Measurements from ENCODE around the gene SLC6A3.
"Not testable (repeated sequence)": the region's sequence is repeated elsewhere in the genome, so short reads cannot be mapped to it uniquely, and the experiment has no call there.

Gene SLC6A3

DNA sequence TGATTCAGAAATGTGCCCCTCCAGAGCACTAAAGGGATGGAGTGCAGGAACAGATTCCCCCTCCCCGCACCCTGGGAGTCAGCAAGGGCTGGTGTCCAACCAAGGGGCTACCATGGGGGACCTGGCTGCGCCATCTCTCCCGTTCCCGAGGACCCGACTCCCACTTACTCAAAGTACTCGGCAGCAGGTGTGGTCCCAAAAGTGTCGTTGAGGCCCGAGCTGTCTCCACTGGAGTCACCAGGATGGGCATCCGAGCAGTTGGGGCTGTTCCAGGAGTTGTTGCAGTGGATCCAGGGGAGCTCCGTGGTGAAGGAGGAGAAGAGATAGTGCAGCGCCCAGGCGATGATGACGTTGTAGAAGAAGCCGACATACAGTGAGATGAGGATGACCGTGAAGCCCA, 12.9 kb downstream of the SLC6A3 start:
- TF ChIP-seq ZNF274 (IDR thresholded peaks at IDR 0.05; ENCODE audit: low read depth, low read length): no peak

DNA sequence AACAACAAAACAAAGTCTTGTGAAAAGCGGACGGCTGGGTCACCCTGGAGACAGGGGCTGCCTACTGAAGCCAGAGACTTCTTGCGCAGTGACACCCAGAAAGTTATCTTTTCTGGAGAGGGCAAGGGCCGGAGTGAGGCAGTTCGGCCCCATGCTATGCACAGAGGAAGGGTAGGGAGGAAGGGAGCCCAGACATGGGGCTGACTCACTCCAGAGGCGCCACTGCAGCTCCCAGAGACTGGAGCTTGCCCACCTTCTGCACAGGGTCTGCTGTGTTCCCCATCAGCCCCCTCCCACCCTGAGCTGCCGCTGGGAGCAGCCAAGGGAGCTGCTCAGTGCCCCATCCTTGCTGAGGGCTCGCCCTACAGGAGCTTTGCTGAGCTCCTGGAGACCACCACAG, 13.3 kb downstream of the SLC6A3 start:
- no peak for TF ChIP-seq ZNF274 (IDR thresholded peaks at IDR 0.05; ENCODE audit: low read depth, low read length)
- H3K4me3 ChIP-seq (ENCODE audit: low read length): no peak overlapping the region

More for the DNA sequence above, 12.9 kb downstream of the SLC6A3 start:
- H3K4me3 ChIP-seq (ENCODE audit: low read length): no peak overlapping the region

DNA sequence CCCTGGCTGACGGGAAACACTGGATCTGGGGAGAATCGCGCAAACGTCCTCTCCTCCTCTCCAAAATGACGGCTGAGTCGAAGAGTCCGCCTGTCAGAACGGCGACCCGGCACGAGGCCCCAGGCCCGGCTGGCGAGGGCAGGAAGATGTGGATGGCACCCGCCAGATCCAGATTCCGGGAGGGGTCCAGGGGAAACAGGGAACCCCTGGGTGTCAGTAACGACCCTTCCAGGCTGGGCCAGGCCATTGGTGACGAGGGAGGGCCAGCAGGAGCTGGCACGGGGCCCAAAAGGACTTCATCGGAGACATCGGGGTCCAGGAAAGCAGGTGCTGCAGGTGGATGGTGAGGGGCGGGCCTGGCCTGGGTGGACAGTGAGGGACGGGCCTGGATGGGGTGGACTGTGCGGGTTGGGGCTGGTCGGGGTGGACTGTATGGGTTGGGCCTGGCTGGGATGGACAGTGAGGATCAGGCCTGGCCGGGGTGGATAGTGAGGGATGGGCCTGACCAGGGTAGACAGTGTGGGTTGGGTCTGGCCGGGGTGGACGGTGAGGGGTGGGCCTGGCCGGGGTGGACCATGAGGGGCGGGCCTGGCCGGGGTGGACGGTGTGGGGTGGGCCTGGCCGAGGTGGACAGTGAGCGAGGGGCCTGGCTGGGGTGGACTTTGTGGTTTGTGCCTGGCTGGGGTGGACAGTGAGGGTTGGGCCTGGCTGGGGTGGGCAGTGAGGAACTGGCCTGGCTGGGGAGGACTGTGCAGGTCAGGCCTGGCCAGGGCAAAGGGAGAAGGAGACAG, 14.0 kb downstream of the SLC6A3 start:
- TF ChIP-seq ZNF274 (IDR thresholded peaks at IDR 0.05; ENCODE audit: low read depth, low read length): no peak
- H3K4me3 ChIP-seq (ENCODE audit: low read length): no peak overlapping the region

DNA sequence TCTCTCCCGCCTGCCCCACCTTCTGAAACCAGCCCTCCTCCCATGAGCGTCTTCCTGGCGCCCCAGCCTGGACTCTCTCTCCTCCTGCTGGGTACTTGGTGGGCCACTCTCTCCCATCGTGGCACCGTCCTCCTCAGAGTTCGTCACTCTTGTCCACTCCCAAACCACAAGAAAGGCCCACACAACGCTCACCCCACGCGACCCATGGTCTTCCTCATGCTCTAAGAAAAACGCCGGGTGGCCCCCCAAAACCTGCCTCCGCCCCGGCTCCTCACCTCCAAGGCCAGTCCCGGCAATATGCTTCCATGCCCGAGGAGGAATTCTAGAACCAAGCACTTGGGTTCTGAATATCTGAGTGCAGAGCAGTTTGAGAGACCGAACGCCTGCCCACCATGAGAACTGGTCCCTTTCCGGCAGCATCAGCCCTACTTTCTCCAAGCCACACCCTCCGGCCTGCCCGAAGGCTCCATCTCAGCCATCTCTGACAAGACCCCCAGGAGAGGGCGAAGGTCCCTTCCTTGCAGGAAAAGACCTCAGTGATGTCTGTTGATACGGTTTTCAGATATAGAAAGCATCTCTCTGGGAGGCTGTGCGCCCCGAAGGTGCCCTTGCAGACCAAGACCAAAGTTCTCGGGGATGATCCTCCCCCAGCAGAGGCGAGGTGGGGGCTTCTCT, 15.0 kb downstream of the SLC6A3 start:
- no peak overlapping the region for H3K4me3 ChIP-seq (ENCODE audit: low read length)
- TF ChIP-seq ZNF274 (IDR thresholded peaks at IDR 0.05; ENCODE audit: low read depth, low read length): no peak

DNA sequence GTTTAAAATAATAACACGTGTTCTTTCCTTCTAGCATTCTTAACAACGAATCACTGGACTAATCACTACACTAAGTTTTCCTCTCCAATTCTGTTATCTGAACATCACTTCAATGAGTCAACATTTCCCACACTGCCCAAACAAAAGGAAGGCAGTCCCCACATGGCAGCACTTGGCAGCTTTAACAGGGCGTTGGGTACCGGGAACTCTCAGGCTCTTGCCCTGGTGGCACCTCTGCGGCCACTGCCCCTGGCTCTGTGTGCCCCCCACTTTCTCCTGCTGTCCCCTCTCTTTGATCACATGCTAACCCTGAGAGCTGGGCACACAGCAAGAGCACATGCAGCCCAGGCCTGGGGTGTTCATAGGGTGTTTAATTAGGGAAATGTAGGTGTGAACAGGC, 15.7 kb downstream of the SLC6A3 start:
- H3K4me3 ChIP-seq (ENCODE audit: low read length): no peak overlapping the region
- no peak for TF ChIP-seq ZNF274 (IDR thresholded peaks at IDR 0.05; ENCODE audit: low read depth, low read length)

DNA sequence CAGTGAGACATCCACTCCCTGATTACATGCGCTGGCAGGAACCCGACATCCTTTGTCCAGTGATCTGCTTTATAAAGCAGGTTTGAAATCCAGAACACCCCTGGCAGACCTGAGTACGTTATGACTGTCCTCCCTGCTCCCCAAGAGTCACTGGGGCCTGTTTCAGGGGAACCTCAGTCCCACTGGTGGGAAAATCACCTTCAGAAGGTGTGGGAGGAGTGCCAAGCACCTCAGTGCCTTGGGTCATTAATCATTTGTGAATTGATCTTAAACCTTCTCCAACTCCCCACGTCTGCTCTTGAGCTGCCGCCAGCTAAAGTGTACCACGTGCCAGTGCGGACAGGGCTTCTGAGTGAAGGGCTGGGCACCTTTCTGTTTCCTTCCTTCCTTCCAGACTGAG, 16.2 kb downstream of the SLC6A3 start:
- no peak for TF ChIP-seq ZNF274 (IDR thresholded peaks at IDR 0.05; ENCODE audit: low read depth, low read length)
- no peak overlapping the region for H3K4me3 ChIP-seq (ENCODE audit: low read length)

DNA sequence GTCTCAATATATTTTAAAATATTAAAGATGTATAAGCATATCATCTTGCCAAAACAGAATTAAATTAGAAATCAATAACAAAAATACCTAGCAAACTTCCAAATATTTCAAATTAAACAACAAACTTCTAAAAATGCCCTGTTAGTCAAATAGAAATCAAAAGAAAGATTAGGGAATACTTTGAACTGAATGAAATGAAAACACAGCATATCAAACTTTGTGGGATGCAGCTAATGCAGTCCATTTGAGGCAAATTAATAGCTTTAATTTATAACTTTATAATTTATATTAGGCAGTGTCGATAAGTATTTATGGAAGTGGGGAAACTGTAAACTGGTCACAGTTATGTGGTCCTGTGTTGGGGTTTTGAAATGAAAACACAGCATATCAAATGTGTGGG, 17.1 kb downstream of the SLC6A3 start:
- no peak for TF ChIP-seq ZNF274 (IDR thresholded peaks at IDR 0.05; ENCODE audit: low read depth, low read length)

DNA sequence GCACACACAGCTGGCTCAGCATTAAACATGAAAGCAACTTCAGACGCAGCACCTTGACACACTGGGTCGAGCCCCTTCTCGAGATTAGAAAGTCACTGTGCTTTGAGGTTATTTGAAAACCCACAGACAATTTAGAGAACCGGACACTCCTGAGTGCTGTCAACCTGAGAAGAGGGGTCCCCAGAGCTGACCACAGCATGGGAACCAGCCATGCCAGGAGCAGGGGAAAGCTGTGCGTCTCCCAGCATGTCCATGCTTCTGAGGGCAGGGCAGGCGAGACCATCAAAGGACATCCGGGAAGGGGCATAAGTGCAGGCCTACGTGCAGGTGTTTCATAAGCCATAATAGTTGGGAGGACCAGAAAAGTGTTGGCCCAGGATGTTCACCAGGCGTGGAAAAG, 20.5 kb downstream of the SLC6A3 start:
- no peak for TF ChIP-seq ZNF274 (IDR thresholded peaks at IDR 0.05; ENCODE audit: low read depth, low read length)
- no peak overlapping the region for H3K4me3 ChIP-seq (ENCODE audit: low read length)

More for the DNA sequence above, 17.1 kb downstream of the SLC6A3 start:
- no peak overlapping the region for H3K4me3 ChIP-seq (ENCODE audit: low read length)

DNA sequence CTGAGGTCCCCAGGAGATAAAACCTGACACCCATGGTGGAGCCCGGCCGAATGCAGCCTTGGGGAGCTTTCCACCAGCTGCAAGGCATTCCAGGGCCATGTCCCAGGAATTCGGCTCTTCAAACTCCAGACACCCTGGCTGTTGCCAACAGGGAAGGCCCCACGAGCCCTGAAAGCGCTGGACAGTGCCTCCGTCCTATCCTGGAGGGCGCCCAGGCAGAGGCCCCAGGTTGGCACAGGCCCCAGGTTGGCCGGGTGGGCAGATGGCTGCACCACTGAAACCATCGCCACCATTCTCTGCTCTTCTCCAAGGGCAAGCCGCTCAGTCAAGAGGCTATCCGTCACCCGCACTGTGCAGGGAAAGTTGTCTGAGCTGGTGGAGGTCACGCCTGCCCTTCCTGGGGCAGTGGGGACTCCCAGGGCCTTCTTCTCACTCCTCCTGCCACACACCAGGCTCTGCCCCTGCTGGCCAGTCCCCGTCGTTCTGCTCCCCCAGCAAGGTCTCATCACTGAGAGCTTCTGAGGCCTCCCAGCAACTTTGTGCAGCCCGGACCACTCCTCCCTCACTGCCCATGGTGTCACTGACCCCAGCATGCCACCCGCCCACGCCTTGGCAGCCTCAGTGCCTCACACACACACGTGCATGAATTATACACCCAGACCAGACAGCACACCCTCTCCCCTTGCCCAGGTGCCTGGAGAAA, 21.2 kb downstream of the SLC6A3 start:
- no peak for TF ChIP-seq ZNF274 (IDR thresholded peaks at IDR 0.05; ENCODE audit: low read depth, low read length)

DNA sequence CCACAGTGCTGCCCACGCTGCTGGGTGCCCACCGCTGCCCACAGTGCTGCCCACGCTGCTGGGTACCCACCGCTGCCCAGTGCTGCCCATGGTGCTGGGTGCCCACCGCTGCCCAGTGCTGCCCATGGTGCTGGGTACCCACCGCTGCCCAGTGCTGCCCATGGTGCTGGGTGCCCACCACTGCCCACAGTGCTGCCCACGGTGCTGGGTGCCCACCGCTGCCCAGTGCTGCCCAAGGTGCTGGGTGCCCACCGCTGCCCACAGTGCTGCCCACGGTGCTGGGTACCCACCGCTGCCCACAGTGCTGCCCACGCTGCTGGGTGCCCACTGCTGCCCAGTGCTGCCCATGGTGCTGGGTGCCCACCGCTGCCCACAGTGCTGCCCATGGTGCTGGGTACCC, 22.7 kb downstream of the SLC6A3 start:
- H3K4me3 ChIP-seq (ENCODE audit: low read length): not testable (repeated sequence)

More for the DNA sequence above, 21.2 kb downstream of the SLC6A3 start:
- H3K4me3 ChIP-seq (ENCODE audit: low read length): no peak overlapping the region

DNA sequence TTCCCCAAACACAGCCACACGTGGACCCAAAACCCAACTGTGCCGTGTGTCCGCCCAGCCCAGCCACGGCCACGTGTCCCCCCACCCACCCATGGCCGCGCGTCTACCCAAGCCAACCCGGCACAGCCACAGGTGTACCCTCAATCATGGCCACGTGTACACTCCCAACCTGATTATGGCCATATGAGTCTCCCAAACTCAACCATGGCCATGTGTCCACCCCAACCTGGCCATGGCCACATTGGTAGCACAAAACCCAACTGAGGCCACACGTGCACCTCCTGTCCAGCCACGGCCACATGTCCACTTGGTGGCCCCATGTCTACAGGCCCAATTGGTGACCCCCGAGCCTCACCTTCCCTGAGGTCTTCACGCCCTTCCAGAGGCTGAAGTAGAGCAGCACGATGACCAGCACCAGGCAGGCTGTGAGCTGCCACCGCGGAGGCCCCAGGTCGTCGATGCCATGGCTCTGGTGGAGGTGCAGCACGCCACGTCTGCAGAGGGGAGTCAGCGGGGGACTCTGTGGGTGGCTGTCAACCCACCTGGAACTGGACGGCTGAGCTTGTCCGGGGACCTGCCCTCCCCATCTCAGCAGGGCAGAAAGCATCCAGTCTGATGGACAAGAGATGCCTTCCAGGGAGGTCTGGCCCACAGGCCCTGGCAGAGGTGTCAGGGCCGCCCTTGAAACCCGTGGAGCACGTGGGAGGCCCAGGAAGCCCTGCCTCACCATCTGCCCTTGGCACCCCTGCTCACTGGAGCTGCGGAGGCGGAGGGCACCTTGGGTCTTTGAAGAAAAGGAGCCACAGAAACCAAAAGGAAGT, 23.5 kb downstream of the SLC6A3 start:
- TF ChIP-seq ZNF274 (IDR thresholded peaks at IDR 0.05; ENCODE audit: low read depth, low read length): no peak

DNA sequence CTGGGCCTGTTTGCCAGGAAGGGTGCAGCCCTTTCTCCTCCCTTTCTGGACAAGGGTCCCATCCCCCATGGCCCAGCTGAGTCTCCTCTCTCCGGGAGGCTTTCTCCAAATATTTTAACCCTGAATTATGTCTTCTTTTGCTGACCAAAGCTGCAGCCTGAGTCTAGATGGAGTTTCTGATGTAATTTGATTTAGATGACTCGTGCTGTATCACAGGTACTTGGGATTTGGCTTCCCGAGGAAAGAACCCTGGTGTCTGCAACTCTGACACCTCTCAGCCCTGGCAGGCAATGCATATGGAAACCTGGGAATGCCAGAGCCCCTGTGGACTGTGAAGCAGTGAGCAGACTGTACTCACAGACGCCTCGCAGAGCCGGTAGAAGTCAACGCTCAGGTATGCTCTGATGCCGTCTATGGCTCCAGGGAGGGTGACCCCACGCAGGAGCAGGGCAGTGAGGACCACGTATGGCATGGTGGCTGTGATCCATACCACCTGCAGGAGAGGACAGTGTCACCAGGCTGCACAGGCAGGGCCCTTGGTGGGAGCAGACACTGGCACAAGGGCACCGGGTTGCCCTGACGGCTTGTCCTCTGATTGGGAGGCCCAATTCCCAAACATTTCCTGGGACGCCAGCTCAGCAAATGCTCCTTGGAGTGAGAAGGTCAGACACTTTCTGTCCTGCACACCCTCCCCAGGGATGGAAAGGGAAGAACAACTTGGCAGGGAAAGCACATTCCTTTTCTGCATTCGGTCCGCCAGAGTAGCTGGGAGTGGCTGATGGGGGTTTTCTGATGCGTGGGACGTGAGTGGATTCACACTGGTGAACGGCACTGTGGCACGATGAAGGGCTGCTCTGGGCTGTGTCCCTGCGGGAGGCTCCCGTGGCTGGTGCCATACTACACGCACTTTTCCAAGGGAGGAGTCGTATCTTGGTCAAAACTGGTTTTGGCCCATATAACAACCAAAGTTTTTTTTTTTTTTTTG, 24.7 kb downstream of the SLC6A3 start:
- TF ChIP-seq ZNF274 (IDR thresholded peaks at IDR 0.05; ENCODE audit: low read depth, low read length): no peak
- H3K4me3 ChIP-seq (ENCODE audit: low read length): no peak overlapping the region

More for the DNA sequence above, 23.5 kb downstream of the SLC6A3 start:
- H3K4me3 ChIP-seq (ENCODE audit: low read length): no peak overlapping the region
